MCF 10A (cell line): ENCODE data around the gene GGPS1. TPM values are rescaled to one million over a fixed set of nuclear protein-coding genes. Genes with fewer than 3 reads are reported as not detected.
"Not testable (repeated sequence)": the region's sequence is repeated elsewhere in the genome, so short reads cannot be mapped to it uniquely, and the experiment has no call there.

Experiments
- BruUV-seq: library from RNA; stranded (reverse); fragments of 400-500 nt; replicated peaks from 2 replicates; lab custom pipeline; 2021; lab: Mats Ljungman, UMichigan
- CTCF ChIA-PET: fragments of 300-600 bp; sonication (Branson Sonifier 250); formaldehyde crosslinking; extraction: SDS; loops from one replicate; lab custom pipeline; 2021; ENCODE audit warnings: antibody characterized with exemption, inconsistent platforms; lab: Yijun Ruan, JAX
- POLR2A ChIA-PET: fragments of 300-600, 350-650 bp; sonication (Branson Sonifier 250); formaldehyde crosslinking; extraction: SDS; loops from one replicate; lab custom pipeline; 2020; ENCODE audit warnings: antibody characterized with exemption, inconsistent platforms; lab: Yijun Ruan, JAX
- DNase-seq: peaks from one replicate; pipeline ENCODE4 v3.0.0-alpha.2; 2018; ENCODE audit not compliant: unreplicated experiment
- H3K27ac Mint-ChIP-seq: one replicate; pipeline ENCODE4 v1.8.0; 2022; ENCODE audit warnings: mild to moderate bottlenecking, low read depth, mixed read lengths; ENCODE audit not compliant: unreplicated experiment
- H3K27me3 Mint-ChIP-seq: one replicate; pipeline ENCODE4 v1.8.0; 2022; ENCODE audit warnings: mixed read lengths; ENCODE audit not compliant: insufficient read depth, unreplicated experiment
- H3K36me3 Mint-ChIP-seq: one replicate; pipeline ENCODE4 v1.8.0; 2022; ENCODE audit warnings: mild to moderate bottlenecking, moderate library complexity, mixed read lengths; ENCODE audit not compliant: insufficient read depth, unreplicated experiment
- H3K4me1 Mint-ChIP-seq: one replicate; pipeline ENCODE4 v1.8.0; 2022; ENCODE audit warnings: mixed read lengths; ENCODE audit not compliant: insufficient read depth, unreplicated experiment
- H3K4me3 Mint-ChIP-seq: one replicate; pipeline ENCODE4 v1.8.0; 2022; ENCODE audit warnings: mild to moderate bottlenecking, moderate library complexity, mixed read lengths; ENCODE audit not compliant: unreplicated experiment
- H3K9me3 Mint-ChIP-seq: one replicate; pipeline ENCODE4 v1.8.0; 2022; ENCODE audit warnings: mixed read lengths; ENCODE audit not compliant: unreplicated experiment
- CTCF ChIP-seq: fragments of 200-600 bp; IDR thresholded peaks from one replicate; pipeline ENCODE4 v1.8.0; 2022; ENCODE audit warnings: antibody characterized with exemption, mild to moderate bottlenecking; ENCODE audit not compliant: unreplicated experiment
- intact Hi-C: fragments of 100-400 bp; cut with micrococcal nuclease; formaldehyde crosslinking; loops from 2 replicates; pipeline ENCODE4 v1.14.1; 2022
- total RNA-seq: library from RNA; stranded (reverse); gene quantifications from 2 replicates; pipeline ENCODE4 v1.2.3, GENCODE V29; 2022

Gene GGPS1
- total RNA-seq, 1 experiment from 2014 or later = 74.8 TPM

GRCh38 chr1:235302143-235302542 lies 26.2 kb upstream of the GGPS1 start:
- POLR2A ChIA-PET = interaction anchor here (1.2 kb wide), 1 partner anchor 28 kb away, joined by 3 read pairs; no protein-coding TSS in a partner anchor
- CTCF ChIA-PET = no interaction called here
- Mint-ChIP-seq H3K27ac (no peak overlapping the region), H3K4me1 (peaks cover 23% of the 10 kb centered on the region), H3K36me3 (peaks cover 7% of the 10 kb centered on the region), H3K9me3 (peaks cover 7% of the 10 kb centered on the region), H3K4me3 (no peak overlapping the region), H3K27me3 (no peaks in the 10 kb centered on the region)
- DNase-seq = no peak
- intact Hi-C loops = no loop called here
- BruUV-seq = no TSS peak
- TF ChIP-seq CTCF = no peak

- intact Hi-C loops = no loop called here
- BruUV-seq = no TSS peak
- peak overlapping the region; percentile 28 for H3K27ac Mint-ChIP-seq
Observed at GRCh38 chr1:235304549-235305451, 23.6 kb upstream of the GGPS1 start.

GRCh38 chr1:235307158-235308124 lies 20.9 kb upstream of the GGPS1 start:
- intact Hi-C loops = no loop called here
- CTCF ChIA-PET = interaction anchor here (0.6 to 1.1 kb wide), 10 partner anchors 11 to 207 kb away, joined by 3 to 4 read pairs (median 3); partner anchors contain the start of gene B3GALNT2

More at GRCh38 chr1:235304549-235305451, 23.6 kb upstream of the GGPS1 start:
- ChIA-PET POLR2A (interaction anchor here (0.8 to 2.3 kb wide), 6 partner anchors 9 to 63 kb away, joined by 3 to 12 read pairs (median 4); partner anchors contain the start of gene TBCE), CTCF (interaction anchor here (0.6 to 1.5 kb wide), 8 partner anchors 8 to 112 kb away, joined by 3 to 5 read pairs (median 3); no protein-coding TSS in a partner anchor)
- Mint-ChIP-seq H3K9me3 (no peaks in the 10 kb centered on the region), H3K27me3 (no peaks in the 10 kb centered on the region), H3K4me3 (no peak overlapping the region), H3K4me1 (peaks cover 21% of the 10 kb centered on the region), H3K36me3 (peaks cover 7% of the 10 kb centered on the region)
- DNase-seq = no peak
- no peak for TF ChIP-seq CTCF

GRCh38 chr1:235309206-235309605 lies 19.2 kb upstream of the GGPS1 start:
- H3K4me3 Mint-ChIP-seq, intact Hi-C loops, H3K27me3 Mint-ChIP-seq, H3K27ac Mint-ChIP-seq, H3K36me3 Mint-ChIP-seq, H3K9me3 Mint-ChIP-seq, POLR2A ChIA-PET, BruUV-seq, DNase-seq, CTCF ChIA-PET: not testable (repeated sequence)
- peaks cover 28% of the 10 kb centered on the region for H3K4me1 Mint-ChIP-seq

More at GRCh38 chr1:235307158-235308124, 20.9 kb upstream of the GGPS1 start:
- no peak for DNase-seq
- H3K27me3 Mint-ChIP-seq = no peaks in the 10 kb centered on the region
- peaks cover 19% of the 10 kb centered on the region for H3K4me1 Mint-ChIP-seq
- no peak overlapping the region for H3K27ac Mint-ChIP-seq
- no peak for TF ChIP-seq CTCF
- H3K4me3 Mint-ChIP-seq = no peak overlapping the region
- peaks cover 6% of the 10 kb centered on the region for H3K36me3 Mint-ChIP-seq
- POLR2A ChIA-PET = interaction anchor here (0.7 to 1.9 kb wide), 5 partner anchors 21 to 158 kb away, joined by 3 to 9 read pairs (median 3); partner anchors contain the start of genes ARID4B, GGPS1 and TBCE
- H3K9me3 Mint-ChIP-seq = no peaks in the 10 kb centered on the region
- BruUV-seq = no TSS peak
